Measurements from ENCODE around the gene PRKD2.
A peak's percentile ranks its signal among the peaks of the same experiment; 100 is the strongest.
"Not testable (repeated sequence)": the region's sequence is repeated elsewhere in the genome, so short reads cannot be mapped to it uniquely, and the experiment has no call there.

The PRKD2 gene

DNA sequence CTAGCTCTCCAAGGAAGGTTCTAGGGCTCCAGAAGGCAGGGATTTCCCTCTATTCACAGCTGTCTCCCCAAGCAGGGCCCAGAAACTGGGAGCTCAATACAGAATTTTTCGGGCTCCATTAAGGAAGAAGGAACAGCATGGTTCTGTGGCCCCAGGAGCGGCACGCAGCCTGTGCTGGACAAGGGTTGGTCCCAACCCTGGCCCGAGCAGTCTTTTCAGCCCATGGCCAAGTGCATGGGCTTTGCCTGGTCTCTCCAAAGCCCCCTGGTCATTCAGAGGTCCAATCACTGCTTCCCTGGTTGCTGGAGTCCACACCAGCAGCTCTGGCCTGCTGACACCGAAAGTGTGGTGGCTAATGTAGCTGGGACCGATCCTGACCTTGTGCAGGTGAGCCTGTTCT lies 6.6 kb upstream of the PRKD2 start:
- no peak for DNase-seq

DNA sequence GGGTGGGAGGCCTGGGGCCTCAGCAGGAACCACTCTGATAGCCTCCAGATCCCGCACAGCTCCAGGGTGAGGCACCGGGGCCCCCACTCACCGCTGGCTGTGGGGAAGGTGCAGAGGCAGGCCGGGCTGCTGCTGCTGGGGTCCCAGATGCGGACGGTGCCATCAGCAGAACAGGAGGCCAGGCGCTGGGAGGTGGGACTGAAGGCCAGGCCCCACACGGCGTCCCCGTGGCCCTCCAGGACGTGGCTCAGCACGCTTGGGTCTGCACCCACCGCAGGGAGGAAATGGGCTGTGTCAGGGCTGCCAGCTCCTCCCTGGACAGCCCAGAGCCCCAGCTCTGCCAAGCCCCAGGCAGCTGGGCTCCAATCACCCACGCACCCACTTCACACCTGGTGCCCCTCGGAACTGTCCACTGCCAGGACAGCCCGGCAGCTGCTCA lies 6.1 kb upstream of the PRKD2 start:
- no peak for DNase-seq

DNA sequence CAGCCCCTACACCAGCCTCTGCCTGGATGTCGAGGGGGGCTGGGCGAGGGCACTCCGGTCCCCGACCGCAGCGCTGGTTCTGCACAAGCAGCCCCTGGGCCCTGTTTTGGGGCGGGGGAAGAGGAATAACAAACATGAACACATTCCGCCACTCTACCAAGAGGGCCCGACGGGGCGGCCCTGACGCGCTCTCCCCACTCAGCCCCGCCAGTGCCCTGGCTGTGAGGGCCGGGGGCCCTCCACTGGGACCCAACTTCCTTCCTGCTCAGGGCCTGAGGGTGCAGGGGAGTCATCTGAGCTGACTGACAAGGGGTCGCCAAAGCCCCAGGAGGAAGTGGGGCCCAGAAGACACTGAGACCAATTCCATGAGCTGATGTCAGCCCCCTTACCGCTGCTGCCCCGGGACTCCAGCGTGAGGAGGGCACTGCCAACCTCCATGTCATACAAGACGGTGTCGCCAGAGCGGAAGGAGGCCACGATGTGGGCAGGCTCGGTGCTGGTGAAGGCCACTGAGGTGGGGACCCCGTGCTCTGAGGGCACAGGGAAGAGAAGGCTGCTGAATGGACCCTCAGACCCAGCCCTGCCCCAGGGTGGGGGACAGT lies 5.6 kb upstream of the PRKD2 start:
- DNase-seq: no peak

DNA sequence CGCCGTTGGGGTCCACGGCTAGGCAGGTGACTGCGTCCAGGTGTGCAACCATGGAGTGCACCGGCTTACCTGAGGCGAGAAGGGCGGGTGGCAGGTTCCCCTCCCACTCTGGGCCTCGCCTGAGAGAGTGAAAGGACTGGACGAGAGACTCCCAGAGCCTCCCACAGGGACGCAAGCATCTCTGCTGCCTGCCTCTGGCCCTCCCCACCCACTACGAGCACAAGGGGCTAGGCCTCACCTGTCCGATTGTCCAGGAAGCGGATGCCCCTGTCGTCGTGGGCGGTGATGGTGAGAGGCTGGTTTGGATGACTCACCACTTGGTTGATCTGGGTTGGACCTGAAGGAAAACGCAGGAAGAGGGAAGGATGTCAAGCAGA lies 5.1 kb upstream of the PRKD2 start:
- DNase-seq: no peak

DNA sequence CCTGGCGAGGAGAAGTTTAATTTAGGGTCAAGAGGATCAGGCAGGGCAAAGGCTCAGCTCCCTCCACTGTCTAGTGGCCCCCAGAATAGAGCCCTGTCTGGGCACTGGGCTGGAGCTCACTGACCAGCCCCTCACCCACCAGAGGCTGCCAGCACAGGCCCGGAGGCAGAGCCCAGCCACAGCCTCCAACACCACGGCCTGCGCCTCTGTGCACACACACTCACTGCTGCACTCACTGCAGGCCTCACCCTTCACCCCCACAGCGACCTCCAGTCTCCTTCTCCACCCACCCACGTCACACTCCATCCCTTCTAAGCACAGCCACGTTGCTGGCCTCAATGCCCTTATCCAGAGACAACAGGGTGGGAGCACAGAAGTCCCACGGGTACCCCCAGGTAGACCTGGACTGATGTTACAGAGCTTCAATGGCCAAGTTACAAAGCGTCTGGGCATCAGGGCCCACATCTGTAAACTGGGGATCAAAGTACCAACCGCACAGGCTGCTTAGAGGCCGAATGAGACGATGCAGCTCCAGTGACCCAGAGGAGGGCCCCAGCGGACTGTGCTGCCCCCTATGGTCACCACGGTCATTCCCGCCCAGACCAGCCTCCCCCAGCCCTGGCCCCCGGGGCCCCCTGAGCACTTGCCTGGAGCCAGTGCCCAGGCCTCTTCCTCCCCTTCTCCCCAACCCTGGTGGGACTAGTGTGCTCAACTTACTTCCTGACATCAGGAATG lies 4.5 kb upstream of the PRKD2 start:
- no peak for DNase-seq

DNA sequence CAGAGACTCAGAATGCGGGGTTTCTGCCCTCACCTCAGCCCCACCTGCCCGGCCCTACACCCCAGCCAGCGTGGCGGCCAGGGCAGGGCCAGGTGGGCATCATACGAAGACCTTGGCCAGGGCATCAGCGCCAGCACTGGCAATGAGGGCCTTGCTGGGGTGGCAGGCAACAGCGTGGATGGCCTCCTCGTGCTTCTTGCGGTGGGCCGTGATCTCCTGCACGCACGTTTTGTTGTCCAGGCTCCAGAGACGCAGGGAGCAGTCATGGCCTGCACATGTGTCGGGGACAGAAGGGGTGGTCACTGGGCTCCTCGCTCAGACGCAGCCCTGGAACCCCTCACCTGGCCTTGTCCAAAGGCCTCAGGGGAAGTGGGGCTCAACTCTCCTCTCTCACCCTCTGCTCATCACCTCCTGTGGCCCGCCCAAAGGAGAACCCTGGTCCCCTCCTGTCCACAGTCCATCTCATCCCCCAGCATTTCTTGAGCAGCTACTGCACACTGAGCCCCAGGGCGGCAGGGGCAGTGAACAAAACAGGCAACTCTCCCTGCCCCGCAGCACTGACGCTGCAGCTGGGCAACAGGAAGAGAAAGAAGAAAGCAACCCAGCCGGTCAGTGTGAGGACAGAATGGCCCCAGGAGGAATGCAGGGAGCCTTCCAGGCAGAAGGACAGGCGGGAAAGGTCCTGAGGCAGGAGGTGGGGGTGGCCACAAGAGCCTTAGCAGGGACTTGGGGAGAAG lies 3.8 kb upstream of the PRKD2 start:
- no peak for DNase-seq

DNA sequence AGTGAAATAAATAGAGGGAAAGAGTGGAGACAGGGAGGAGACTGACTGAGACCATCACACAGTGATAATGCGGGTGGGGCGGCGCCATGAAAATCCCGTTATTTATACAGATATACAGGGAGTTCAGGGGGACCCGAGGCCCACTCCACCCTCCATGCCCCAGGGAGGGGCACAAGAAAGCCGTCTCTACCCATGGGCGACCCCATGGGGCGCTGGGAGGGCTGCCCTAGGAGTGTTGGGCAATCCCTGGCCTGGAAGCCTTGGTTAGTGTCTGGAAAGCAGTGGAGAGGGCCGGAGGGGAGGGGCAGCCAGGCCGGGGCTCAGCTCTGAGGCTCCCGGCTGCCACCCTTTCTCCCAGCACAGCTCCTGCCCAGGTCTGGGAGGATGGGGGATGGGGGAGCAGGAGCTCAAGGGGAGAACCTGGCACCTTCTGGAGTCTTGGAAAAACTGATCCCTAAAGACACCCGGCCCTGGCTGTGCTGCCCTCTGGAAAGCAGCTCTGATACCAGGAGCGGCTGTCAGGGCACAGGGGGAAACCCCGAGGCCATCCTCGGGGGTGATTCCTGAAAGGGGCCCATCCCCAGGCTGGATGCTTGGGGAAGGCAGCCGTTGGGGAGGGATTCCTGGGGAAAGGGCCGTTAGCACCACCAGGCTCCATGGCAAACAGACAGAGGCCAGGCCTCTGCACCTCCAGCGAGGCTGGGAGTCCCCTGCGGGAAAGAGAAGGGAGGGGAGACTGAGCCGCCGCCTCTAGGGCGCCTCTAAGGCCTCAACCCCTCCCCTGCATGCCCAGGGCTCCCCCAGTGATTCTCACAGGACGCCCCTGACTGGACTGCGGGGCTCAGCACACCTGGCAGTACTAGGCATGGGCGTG lies 3.0 kb upstream of the PRKD2 start:
- no peak for DNase-seq

DNA sequence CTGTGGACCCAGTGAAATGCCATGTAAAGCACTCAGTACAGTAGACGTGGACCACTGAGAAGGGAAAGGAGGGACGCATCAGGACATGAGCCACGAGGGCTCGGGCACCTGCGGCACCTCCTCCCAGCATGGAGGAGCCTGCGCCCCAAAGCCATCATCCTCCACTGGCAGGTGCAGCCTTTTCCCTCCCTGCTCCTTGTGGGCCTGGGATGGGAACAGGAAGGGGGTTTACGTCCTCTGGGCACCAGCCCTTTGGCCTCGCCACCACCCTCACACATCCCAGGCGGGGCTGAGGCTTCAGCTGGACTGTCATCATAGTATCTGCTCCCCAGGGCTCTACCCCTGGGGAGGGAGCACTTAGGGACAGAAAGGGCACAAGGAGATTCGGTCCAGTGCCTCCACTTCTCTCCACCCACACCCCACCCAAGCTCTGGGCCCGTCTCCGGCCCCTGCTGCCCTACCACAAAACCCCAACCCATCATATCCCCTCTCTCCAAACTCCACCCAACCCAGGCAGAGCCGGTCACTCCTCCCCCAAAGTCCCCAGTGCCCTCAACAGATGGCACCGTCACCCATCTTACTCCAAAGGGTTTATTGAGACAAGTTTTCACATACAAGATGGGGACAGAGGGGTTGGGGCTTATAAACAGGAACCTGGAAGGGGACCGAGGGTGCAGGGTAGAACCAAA lies 2.2 kb upstream of the PRKD2 start:
- DNase-seq: no peak

DNA sequence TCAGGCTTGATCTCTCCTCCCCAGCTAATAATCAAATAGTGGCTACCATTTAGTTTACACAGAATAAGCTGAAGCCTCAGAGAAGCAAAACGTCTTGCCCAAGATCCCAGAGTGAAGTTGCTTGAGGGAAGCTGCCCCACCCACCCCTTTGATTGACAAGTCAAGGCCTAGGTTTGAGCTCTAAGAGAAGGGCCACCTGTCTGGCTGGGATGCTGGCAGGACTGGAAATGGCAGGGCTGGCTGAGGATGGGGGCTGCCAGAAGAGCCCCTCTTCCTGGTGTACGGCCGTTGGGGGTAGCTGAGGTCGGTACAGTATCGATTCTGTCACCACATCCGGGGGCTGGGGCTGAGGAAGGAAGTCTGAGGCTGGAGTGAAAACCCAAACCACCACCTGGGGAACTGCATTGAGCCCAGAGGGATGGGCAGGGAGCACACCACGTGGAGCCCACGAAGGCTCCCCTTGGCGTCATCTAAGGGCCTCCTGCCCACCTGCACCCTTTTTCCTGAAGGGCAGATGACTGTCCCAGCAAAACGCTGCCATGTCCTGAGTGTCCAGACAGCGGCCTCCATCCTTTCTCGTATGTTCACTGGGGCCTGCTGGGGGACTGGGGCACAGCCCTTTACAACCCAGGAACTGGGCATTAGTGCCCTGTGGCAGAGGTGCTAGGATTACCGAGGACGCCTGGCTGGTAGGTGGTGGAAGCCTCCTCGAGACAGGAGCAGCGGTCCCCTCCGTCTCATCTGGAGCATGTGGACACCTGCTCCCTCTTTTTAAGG lies 1.4 kb upstream of the PRKD2 start:
- peak; percentile 34 for DNase-seq

DNA sequence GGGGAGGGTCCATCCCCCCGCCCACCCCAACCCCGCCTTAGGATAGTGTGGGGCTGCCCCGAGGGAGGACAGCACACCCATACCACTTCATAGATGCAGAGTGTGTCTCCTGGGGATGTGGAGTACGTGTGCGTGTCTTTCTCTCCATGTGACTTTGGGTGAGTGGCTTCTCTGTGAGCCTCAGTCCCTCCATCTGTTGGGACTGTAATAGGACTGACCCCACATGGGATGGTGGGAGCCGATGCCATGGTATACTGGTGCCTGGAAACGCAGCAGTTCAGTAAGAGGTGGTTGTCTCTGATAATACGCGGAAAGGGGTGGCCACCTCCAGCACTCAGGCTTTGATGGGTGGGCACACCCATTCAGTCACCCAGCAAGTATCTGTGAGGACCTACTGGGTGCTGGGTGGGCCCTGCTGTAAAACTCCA lies 816 bp upstream of the PRKD2 start:
- DNase-seq: no peak

DNA sequence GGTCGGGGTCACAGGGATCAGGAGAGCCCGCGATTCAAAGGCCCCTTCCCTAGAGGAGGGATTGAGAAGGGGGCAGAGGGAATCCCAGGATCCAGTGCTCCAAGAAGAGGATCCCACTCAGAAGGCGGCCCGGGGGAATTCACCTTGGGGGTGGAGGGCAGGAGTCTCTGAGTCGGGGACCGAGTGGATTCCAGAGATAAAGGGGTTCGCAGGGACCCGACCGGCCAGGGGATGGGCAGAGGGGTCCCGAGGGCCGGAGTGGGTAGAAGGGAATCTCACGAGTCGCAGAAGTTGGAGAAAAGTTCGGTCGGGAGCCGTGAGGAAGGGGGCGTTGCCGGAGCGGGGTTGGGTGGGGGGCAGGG lies 261 bp downstream of the PRKD2 start:
- no peak for DNase-seq

DNA sequence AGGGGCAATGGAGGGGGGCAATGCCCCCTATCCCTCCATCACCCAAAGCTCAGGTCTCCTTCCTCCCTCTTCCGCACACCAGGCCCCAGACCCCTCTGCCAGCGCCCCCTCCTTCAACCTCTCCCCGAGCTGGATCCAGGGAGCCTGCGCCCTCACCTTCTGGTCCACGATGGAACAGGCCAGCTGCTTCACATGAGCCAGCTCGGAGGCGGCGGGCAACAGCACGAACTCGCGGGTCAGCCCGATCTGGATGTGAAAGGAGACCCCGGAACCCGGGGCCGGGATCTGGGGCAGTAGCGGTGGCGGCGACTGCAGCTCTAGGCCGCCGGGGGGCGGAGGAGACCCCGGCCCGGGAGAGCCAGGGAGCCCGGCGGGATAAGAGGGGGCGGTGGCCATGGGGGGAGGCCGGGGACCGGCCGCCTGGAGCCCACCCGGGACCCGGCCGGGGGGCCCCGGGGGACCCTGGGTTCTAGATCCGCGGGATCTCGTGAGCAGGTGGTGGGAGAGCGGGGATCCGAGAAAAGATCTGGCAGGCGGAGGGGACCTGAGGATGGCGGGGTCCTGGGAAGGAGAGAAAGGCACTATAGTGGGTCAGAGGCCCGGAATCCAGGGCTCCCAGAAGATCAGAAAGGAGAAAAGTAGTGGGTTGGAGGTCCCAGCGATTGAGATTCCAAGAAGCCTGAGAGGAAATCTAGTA lies 791 bp downstream of the PRKD2 start:
- DNase-seq: no peak

DNA sequence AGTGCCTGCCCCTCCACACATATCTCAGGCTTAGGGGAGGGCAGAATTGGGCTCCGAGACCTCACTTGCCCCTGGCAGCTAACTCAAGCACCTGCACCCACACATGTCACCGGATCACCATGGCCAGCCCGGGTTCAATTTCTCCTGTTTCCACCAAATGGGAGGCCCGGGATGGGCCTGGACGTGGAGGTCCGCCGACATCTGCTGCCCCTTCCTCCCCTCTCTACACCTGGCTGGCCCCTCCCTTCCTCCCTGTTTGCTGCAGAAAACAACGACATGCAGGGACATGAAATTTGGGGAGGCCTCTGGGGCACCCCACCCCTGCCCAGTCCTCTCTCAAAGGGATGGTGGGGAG lies 1.3 kb downstream of the PRKD2 start:
- no peak for DNase-seq

DNA sequence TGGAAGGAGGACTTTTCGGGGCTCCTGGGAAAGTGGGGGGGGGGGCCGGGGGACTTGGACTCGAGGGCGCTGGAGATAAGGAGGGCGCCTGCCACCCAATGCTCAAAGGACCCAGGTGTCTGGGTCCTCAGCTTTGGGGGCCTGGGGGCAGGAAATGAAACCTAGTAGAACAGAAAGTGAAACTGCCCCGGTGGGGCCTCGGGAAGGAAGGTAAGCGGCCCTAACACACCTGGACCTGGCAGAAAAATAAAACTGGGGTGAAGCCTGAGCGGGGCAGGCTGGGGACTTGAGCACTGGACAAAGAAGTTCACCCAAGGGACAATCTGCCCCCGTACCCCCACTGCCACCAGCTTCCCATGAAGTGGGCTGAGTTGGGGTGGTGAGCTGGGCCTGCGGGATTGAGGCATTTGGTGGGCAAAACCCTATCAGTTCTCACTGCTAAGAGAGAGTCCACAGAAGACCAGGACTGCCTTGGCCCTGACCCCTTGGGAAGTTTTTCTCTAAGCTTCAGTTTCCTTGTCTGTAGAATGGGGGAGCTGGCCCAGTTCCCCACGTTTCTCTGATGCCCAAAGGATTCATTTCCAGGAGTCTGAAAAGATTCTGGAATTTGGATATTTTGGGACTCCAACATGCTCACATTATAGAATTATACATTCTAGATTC lies 2.3 kb downstream of the PRKD2 start:
- DNase-seq: peak; percentile 59

DNA sequence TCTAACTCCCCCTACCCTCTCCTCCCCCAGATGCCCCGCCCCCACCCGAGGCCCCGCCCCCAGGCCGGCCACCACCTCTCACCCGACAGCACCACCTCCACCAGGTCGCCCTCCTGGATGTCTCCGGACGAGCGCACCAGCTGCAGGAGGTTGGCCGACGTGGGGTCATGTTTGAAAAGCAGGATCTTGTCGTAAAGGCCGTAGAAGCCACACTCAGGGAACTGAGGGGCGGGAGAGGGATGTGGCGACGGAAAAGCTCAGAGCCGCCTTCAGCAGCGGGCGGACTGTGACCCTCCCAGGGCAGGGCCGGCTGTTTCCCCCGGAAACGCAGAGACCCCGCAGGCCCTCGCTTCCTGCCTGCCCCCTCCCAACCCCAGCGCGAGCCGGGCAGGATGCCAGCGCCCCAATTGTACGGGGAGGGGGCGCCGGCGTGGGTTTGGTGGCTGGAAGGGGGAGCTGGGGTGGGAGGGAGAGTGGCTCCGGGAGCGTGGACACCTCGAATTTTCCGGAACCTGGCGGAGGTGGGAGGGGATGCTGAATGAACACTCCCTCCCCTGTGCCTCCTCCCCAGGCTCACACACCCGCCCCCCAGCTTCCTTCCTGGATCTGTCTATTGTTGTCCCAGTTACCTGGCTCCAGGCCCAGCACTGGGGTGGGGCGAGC lies 3.0 kb downstream of the PRKD2 start:
- DNase-seq: peak; percentile 66

DNA sequence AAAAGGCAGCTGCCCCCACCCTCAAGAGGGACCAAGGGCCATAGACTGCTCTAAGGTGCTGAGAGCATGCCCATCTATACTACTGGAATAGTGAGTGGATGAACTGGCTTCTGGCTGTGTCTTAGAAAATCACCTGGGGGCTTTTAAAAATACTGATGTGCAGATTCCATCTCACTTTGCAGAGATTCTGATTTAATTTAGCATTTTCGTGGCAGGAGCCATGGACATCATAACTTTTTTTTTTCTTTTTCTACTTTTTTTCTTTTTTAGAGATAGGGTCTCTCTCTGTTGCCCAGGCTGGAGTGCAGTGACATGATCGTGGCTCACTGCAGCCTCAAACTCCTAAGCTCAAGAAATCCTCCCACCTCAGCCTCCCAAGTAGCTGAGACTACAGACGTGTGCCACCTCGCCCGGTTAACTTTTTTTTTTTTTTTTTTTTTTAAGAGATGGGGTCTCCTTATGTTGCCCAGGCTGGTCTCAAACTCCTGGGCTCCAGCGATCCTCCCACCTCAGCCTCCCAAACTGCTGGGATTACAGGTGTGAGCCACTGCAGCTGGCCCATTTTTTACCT lies 4.1 kb downstream of the PRKD2 start:
- not testable (repeated sequence) for DNase-seq

DNA sequence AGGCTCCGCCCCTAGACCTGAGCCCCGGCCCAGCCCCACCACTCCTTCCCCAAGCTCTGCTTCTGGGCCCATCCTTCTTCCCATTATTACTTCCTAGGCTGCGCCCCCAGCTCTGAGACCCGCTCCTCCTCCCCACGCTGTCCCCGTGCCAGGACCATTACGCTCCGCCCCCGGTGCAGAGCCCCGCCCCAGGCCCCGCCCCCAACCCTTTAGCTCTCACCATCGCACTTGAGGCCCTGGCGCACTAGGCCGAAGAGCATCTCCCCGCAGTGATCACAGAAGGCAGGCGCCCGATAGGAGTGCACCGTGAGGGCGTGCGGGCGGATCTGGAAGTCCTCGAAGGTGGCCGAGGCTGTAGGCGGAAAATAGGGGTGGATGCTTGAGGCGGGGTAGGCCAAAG lies 6.2 kb downstream of the PRKD2 start:
- DNase-seq: no peak

DNA sequence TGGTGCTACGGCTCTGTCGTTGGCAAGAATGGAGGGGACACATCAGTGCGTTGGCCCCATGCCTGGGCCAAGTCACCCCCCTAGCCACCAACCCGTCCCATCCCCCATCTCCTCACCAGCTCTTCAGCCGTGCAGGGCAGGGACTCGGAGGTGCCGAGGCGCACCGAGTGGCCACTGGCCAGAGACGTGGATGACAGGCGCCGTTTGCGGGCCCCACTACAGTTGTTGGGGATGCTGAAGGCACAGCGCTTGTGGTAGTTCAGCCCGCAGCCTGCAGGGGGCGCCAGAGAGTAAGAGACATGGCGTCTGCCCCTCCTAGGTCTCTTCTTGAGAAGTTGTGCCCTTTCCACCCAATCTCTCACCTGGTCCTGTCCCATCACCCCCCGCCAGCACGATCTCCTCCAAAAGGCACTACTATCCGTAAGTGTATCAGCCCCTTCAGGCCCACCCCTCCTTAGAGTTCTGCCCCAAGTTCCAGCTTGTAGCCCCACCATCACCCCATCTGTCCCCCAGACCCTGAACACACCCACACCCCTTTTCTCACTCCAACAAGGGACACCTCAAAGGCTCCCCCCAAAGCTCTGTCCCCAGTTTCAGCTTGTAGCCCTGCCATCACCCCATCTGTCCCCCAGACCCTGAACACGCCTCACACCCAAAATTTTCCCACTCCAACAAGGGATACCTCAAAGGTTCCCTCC lies 12.4 kb downstream of the PRKD2 start:
- DNase-seq: peak; percentile 87

DNA sequence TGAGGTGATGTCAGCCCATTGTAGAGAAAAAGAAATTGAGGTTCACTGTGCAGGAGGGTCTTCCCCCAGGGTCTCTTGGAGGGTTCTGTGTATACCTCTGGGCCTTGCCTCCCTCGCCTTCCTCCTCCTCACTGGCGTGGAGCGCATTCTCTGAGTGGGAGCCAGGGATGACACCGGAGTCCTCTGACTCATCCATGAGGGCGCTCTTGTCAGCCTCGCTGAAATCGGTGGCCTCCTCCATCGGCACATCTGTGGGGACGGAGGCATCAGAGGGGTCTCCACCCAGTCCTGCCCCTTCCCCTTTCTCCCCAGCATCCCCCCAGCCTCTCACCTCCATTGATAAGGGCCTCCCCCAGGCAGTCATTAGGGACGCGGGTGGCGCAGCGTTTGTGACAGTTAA lies 16.2 kb downstream of the PRKD2 start:
- DNase-seq: no peak

All from activated T-cell treated with anti-CD3 and anti-CD28 coated beads for 4 hours (primary cell).